Measurements from ENCODE around the gene JAZF1. TPM values are rescaled to one million over a fixed set of nuclear protein-coding genes. Genes with fewer than 3 reads are reported as not detected.

Gene JAZF1
- total and polyA plus RNA-seq, 4 donors: 5.2 to 16.5 (median 10.7) TPM

- no peaks in the 10 kb centered on the region for H3K36me3 ChIP-seq (ENCODE audit: control insufficient read depth in 4 of 4, insufficient read depth in 4 of 4, low read length in 4 of 4)
- no peak overlapping the region for H3K27ac ChIP-seq (ENCODE audit: low read depth in 1 of 2, low read length in 1 of 2)
- DNase-seq: no peak
- no peaks in the 10 kb centered on the region for H3K9me3 ChIP-seq (ENCODE audit: control insufficient read depth in 4 of 4, insufficient read depth in 3 of 4, low read length in 3 of 4)
- H3K9ac ChIP-seq (ENCODE audit: insufficient read depth in 1 of 2, low read length in 2 of 2): no peak overlapping the region
- no peaks in the 10 kb centered on the region for H3K27me3 ChIP-seq (ENCODE audit: control insufficient read depth in 3 of 3, insufficient read depth in 3 of 3, low read length in 2 of 3)
- no peak for TF ChIP-seq CTCF (IDR thresholded peaks at IDR 0.05; ENCODE audit: control extremely low read depth, extremely low read depth)
- 94 to 100% methylated on average over 1 of the region's 1 CpG for WGBS, 2 donors
- no peak for ATAC-seq (ENCODE audit: insufficient read depth, low FRiP score)
- H3K4me3 ChIP-seq: no peak overlapping the region
- H3K4me1 ChIP-seq (ENCODE audit: control insufficient read depth in 5 of 5, insufficient read depth in 5 of 5, low read length in 5 of 5): peaks cover 0 to 10% (median 0%) of the 10 kb centered on the region in 5 donors
Measured at GRCh38 chr7:28006491-28006890, 174.1 kb downstream of the JAZF1 start.

- H3K27me3 ChIP-seq (ENCODE audit: control insufficient read depth in 3 of 3, insufficient read depth in 3 of 3, low read length in 2 of 3): no peaks in the 10 kb centered on the region
- no peak overlapping the region for H3K4me3 ChIP-seq
- TF ChIP-seq CTCF (IDR thresholded peaks at IDR 0.05; ENCODE audit: control extremely low read depth, extremely low read depth): no peak
- peak overlapping the region in 1 of 2 donors; percentile 24 for H3K27ac ChIP-seq (ENCODE audit: low read depth in 1 of 2, low read length in 1 of 2)
- no peaks in the 10 kb centered on the region for H3K9me3 ChIP-seq (ENCODE audit: control insufficient read depth in 4 of 4, insufficient read depth in 3 of 4, low read length in 3 of 4)
- ATAC-seq (ENCODE audit: insufficient read depth, low FRiP score) (no peak), DNase-seq (no peak)
- H3K36me3 ChIP-seq (ENCODE audit: control insufficient read depth in 4 of 4, insufficient read depth in 4 of 4, low read length in 4 of 4): no peaks in the 10 kb centered on the region
- peaks cover 0 to 10% (median 0%) of the 10 kb centered on the region in 5 donors for H3K4me1 ChIP-seq (ENCODE audit: control insufficient read depth in 5 of 5, insufficient read depth in 5 of 5, low read length in 5 of 5)
- H3K9ac ChIP-seq (ENCODE audit: insufficient read depth in 1 of 2, low read length in 2 of 2): no peak overlapping the region
- WGBS, 2 donors: 92 to 98% methylated on average over 1 of the region's 1 CpG
Measured at GRCh38 chr7:28005847-28006231, 174.8 kb downstream of the JAZF1 start.

DNA sequence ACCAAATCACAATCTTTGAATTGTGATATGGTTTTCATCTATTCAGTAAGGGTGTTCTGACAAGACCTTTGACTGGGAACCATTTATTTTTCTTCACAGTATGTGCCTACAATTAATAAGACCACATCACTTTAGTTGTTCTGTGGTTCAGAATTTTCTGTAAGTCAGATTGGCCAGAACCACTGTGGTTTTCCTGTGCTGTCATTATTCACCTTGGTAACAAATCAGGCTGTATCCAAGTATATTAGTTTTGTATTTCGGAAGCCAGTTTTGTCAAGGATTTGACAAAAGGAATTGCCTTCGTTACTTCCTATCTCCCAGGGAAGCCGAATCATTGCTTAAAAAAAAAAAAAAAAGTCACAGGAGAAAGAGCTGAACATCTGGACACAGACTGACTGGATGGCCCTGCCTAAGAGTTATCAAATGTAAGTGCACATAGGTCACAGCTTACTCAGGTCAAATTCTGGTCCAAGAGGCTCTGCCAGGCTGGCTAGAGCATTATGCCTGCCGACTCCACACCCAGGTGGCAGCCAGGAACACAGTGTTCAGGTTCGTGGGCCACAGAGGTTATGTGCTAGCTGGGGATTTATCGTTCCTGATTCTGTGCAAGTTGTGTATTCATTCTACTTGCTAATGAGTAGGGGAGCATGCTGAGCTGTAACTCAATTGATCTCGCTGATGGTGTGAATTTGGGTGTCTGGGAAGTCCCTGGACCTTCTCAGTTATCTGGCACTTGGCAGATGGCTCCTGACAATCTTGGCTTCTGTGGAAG is 175.3 kb downstream of the JAZF1 start:
- no peaks in the 10 kb centered on the region for H3K36me3 ChIP-seq (ENCODE audit: control insufficient read depth in 4 of 4, insufficient read depth in 4 of 4, low read length in 4 of 4)
- H3K27ac ChIP-seq (ENCODE audit: low read depth in 1 of 2, low read length in 1 of 2): peak overlapping the region in 1 of 2 donors; percentile 24
- TF ChIP-seq CTCF (IDR thresholded peaks at IDR 0.05; ENCODE audit: control extremely low read depth, extremely low read depth): no peak
- ATAC-seq (ENCODE audit: insufficient read depth, low FRiP score): no peak
- no peaks in the 10 kb centered on the region for H3K9me3 ChIP-seq (ENCODE audit: control insufficient read depth in 4 of 4, insufficient read depth in 3 of 4, low read length in 3 of 4)
- DNase-seq: no peak
- no peaks in the 10 kb centered on the region for H3K27me3 ChIP-seq (ENCODE audit: control insufficient read depth in 3 of 3, insufficient read depth in 3 of 3, low read length in 2 of 3)
- H3K4me3 ChIP-seq: no peak overlapping the region
- H3K9ac ChIP-seq (ENCODE audit: insufficient read depth in 1 of 2, low read length in 2 of 2): no peak overlapping the region
- peaks cover 0 to 10% (median 0%) of the 10 kb centered on the region in 5 donors for H3K4me1 ChIP-seq (ENCODE audit: control insufficient read depth in 5 of 5, insufficient read depth in 5 of 5, low read length in 5 of 5)
- 50 to 76% methylated on average over 7 of the region's 7 CpGs for WGBS, 2 donors

All from lung (tissue), 12 donors.